Measurements from ENCODE around the gene MAP1LC3B.
A peak's percentile ranks its signal among the peaks of the same experiment; 100 is the strongest.

The MAP1LC3B gene

GRCh38 chr16:87415441-87415840 is 23.3 kb downstream of the MAP1LC3B start:
- no peak for TF ChIP-seq CTCF (IDR thresholded peaks at IDR 0.05; ENCODE audit: insufficient read depth, low read length, missing control alignments)
- ChIA-PET CTCF (interaction anchor here (0.8 to 10.3 kb wide), 10 partner anchors 8 to 220 kb away, joined by 3 to 222 read pairs (median 10); no protein-coding TSS in a partner anchor), POLR2A (no interaction called here)

GRCh38 chr16:87416826-87417527 is 24.8 kb downstream of the MAP1LC3B start:
- DNase-seq (ENCODE audit: low read depth, low spot score): no peak
- ChIA-PET CTCF (interaction anchor here (0.5 to 10.3 kb wide), 53 partner anchors 8 to 454 kb away, joined by 3 to 222 read pairs (median 5); no protein-coding TSS in a partner anchor), POLR2A (no interaction called here)
- H3K4me3 ChIP-seq (ENCODE audit: low read depth, low read length): no peak overlapping the region
- peak; percentile 46 for TF ChIP-seq CTCF (IDR thresholded peaks at IDR 0.05; ENCODE audit: insufficient read depth, low read length, missing control alignments)

More at GRCh38 chr16:87415441-87415840, 23.3 kb downstream of the MAP1LC3B start:
- DNase-seq (ENCODE audit: low read depth, low spot score): no peak
- H3K4me3 ChIP-seq (ENCODE audit: low read depth, low read length): no peak overlapping the region

GRCh38 chr16:87417528-87417910 is 25.4 kb downstream of the MAP1LC3B start:
- CTCF ChIA-PET: interaction anchor here (0.9 to 10.3 kb wide), 34 partner anchors 7 to 454 kb away, joined by 3 to 222 read pairs (median 7); no protein-coding TSS in a partner anchor
- TF ChIP-seq CTCF (IDR thresholded peaks at IDR 0.05; ENCODE audit: insufficient read depth, low read length, missing control alignments): no peak
- no peak for DNase-seq (ENCODE audit: low read depth, low spot score)
- POLR2A ChIA-PET: no interaction called here
- H3K4me3 ChIP-seq (ENCODE audit: low read depth, low read length): no peak overlapping the region

- POLR2A ChIA-PET: no interaction called here
These were observed 26.1 kb downstream of the MAP1LC3B start for GRCh38 chr16:87418216-87418615.

GRCh38 chr16:87418644-87419043 is 26.5 kb downstream of the MAP1LC3B start:
- TF ChIP-seq CTCF (IDR thresholded peaks at IDR 0.05; ENCODE audit: insufficient read depth, low read length, missing control alignments): no peak
- no peak overlapping the region for H3K4me3 ChIP-seq (ENCODE audit: low read depth, low read length)
- ChIA-PET POLR2A (no interaction called here), CTCF (interaction anchor here (2.7 to 10.3 kb wide), 2 partner anchors 154 to 217 kb away, joined by 41 to 222 read pairs; no protein-coding TSS in a partner anchor)
- no peak for DNase-seq (ENCODE audit: low read depth, low spot score)

More at GRCh38 chr16:87418216-87418615, 26.1 kb downstream of the MAP1LC3B start:
- CTCF ChIA-PET: interaction anchor here (2.1 to 10.3 kb wide), 5 partner anchors 9 to 218 kb away, joined by 10 to 222 read pairs (median 26); no protein-coding TSS in a partner anchor
- DNase-seq (ENCODE audit: low read depth, low spot score): no peak
- no peak overlapping the region for H3K4me3 ChIP-seq (ENCODE audit: low read depth, low read length)
- TF ChIP-seq CTCF (IDR thresholded peaks at IDR 0.05; ENCODE audit: insufficient read depth, low read length, missing control alignments): no peak

All from AG04449 (cell line).